IPS-15b (cell line): ENCODE measurements around the gene KCNIP4.

ENCODE experiments used
- H3K27me3 ChIP-seq: one replicate; pipeline ENCODE4 v1.6.1; 2013; ENCODE audit warnings: low read length; ENCODE audit not compliant: control insufficient read depth, insufficient read depth
- H3K36me3 ChIP-seq: one replicate; pipeline ENCODE4 v1.6.1; 2013; ENCODE audit warnings: low read length; ENCODE audit not compliant: control insufficient read depth, insufficient read depth
- H3K4me1 ChIP-seq: one replicate; pipeline ENCODE4 v1.6.1; 2013; ENCODE audit warnings: mild to moderate bottlenecking, low read length; ENCODE audit not compliant: control insufficient read depth, insufficient read depth
- H3K4me3 ChIP-seq: one replicate; pipeline ENCODE4 v1.5.1; 2013; ENCODE audit warnings: low read depth, low read length
- H3K9ac ChIP-seq: one replicate; pipeline ENCODE4 v1.6.1; 2013; ENCODE audit warnings: low read depth, mild to moderate bottlenecking, low read length
- H3K9me3 ChIP-seq: one replicate; pipeline ENCODE4 v1.6.1; 2013; ENCODE audit warnings: mild to moderate bottlenecking, low read length; ENCODE audit not compliant: control insufficient read depth, insufficient read depth

Gene KCNIP4

GRCh38 chr4:21276046-21276445, 672.5 kb downstream of the KCNIP4 start:
- H3K9me3 ChIP-seq, result no peaks in the 10 kb centered on the region
- no peaks in the 10 kb centered on the region for H3K4me1 ChIP-seq
- H3K4me3 ChIP-seq, result no peak overlapping the region
- H3K9ac ChIP-seq, result no peak overlapping the region
- no peaks in the 10 kb centered on the region for H3K36me3 ChIP-seq
- H3K27me3 ChIP-seq, result no peaks in the 10 kb centered on the region

GRCh38 chr4:21271439-21272052, 677.0 kb downstream of the KCNIP4 start:
- H3K9me3 ChIP-seq, result no peaks in the 10 kb centered on the region

GRCh38 chr4:21248331-21248730, 700.2 kb downstream of the KCNIP4 start:
- H3K4me3 ChIP-seq, result no peak overlapping the region
- no peaks in the 10 kb centered on the region for H3K36me3 ChIP-seq
- no peaks in the 10 kb centered on the region for H3K9me3 ChIP-seq
- H3K4me1 ChIP-seq, result no peaks in the 10 kb centered on the region
- H3K9ac ChIP-seq, result no peak overlapping the region
- no peaks in the 10 kb centered on the region for H3K27me3 ChIP-seq

More at GRCh38 chr4:21271439-21272052, 677.0 kb downstream of the KCNIP4 start:
- Histone ChIP-seq H3K4me1 (no peaks in the 10 kb centered on the region), H3K4me3 (no peak overlapping the region), H3K27me3 (no peaks in the 10 kb centered on the region), H3K36me3 (no peaks in the 10 kb centered on the region), H3K9ac (no peak overlapping the region)

GRCh38 chr4:21242163-21242562, 706.4 kb downstream of the KCNIP4 start:
- Histone ChIP-seq H3K9me3 (no peaks in the 10 kb centered on the region), H3K9ac (no peak overlapping the region), H3K36me3 (no peaks in the 10 kb centered on the region), H3K27me3 (no peaks in the 10 kb centered on the region), H3K4me1 (no peaks in the 10 kb centered on the region), H3K4me3 (no peak overlapping the region)

- Histone ChIP-seq H3K4me1 (no peaks in the 10 kb centered on the region), H3K9me3 (no peaks in the 10 kb centered on the region), H3K9ac (no peak overlapping the region), H3K36me3 (no peaks in the 10 kb centered on the region), H3K4me3 (no peak overlapping the region), H3K27me3 (no peaks in the 10 kb centered on the region)
These were observed 721.7 kb downstream of the KCNIP4 start for GRCh38 chr4:21226637-21227538.

- Histone ChIP-seq H3K4me1 (no peaks in the 10 kb centered on the region), H3K27me3 (no peaks in the 10 kb centered on the region), H3K9ac (no peak overlapping the region), H3K4me3 (no peak overlapping the region), H3K9me3 (no peaks in the 10 kb centered on the region), H3K36me3 (no peaks in the 10 kb centered on the region)
These were observed 736.7 kb downstream of the KCNIP4 start for GRCh38 chr4:21211846-21212245.

- H3K9me3 ChIP-seq, result no peaks in the 10 kb centered on the region
- H3K36me3 ChIP-seq, result no peaks in the 10 kb centered on the region
- no peaks in the 10 kb centered on the region for H3K4me1 ChIP-seq
These were observed 738.7 kb downstream of the KCNIP4 start for GRCh38 chr4:21209860-21210259.

GRCh38 chr4:21205821-21206531, 742.6 kb downstream of the KCNIP4 start:
- Histone ChIP-seq H3K9me3 (no peaks in the 10 kb centered on the region), H3K27me3 (no peaks in the 10 kb centered on the region), H3K4me1 (no peaks in the 10 kb centered on the region), H3K9ac (no peak overlapping the region), H3K4me3 (no peak overlapping the region), H3K36me3 (no peaks in the 10 kb centered on the region)

More at GRCh38 chr4:21209860-21210259, 738.7 kb downstream of the KCNIP4 start:
- Histone ChIP-seq H3K9ac (no peak overlapping the region), H3K27me3 (no peaks in the 10 kb centered on the region), H3K4me3 (no peak overlapping the region)

GRCh38 chr4:21203416-21203815, 745.2 kb downstream of the KCNIP4 start:
- H3K4me1 ChIP-seq, result no peaks in the 10 kb centered on the region
- H3K4me3 ChIP-seq, result no peak overlapping the region
- no peak overlapping the region for H3K9ac ChIP-seq
- H3K9me3 ChIP-seq, result no peaks in the 10 kb centered on the region
- no peaks in the 10 kb centered on the region for H3K36me3 ChIP-seq
- H3K27me3 ChIP-seq, result no peaks in the 10 kb centered on the region

- H3K4me1 ChIP-seq, result no peaks in the 10 kb centered on the region
- H3K9me3 ChIP-seq, result no peaks in the 10 kb centered on the region
- H3K36me3 ChIP-seq, result no peaks in the 10 kb centered on the region
- H3K4me3 ChIP-seq, result no peak overlapping the region
- no peak overlapping the region for H3K9ac ChIP-seq
- no peaks in the 10 kb centered on the region for H3K27me3 ChIP-seq
These were observed 745.6 kb downstream of the KCNIP4 start for GRCh38 chr4:21202959-21203358.

- no peak overlapping the region for H3K4me3 ChIP-seq
- no peaks in the 10 kb centered on the region for H3K4me1 ChIP-seq
- no peaks in the 10 kb centered on the region for H3K9me3 ChIP-seq
- no peaks in the 10 kb centered on the region for H3K27me3 ChIP-seq
- no peak overlapping the region for H3K9ac ChIP-seq
- H3K36me3 ChIP-seq, result no peaks in the 10 kb centered on the region
These were observed 749.9 kb downstream of the KCNIP4 start for GRCh38 chr4:21198683-21199082.
